Measurements from ENCODE around the gene GAS7.

GRCh38 chr17:10141436-10141835 lies 57.0 kb downstream of the GAS7 start:
- TF ChIP-seq CTCF (IDR thresholded peaks at IDR 0.05; ENCODE audit: insufficient read depth, low read length) = no peak
- no peak for TF ChIP-seq POLR2AphosphoS5 (IDR thresholded peaks at IDR 0.05; ENCODE audit: low read depth)
- TF ChIP-seq SPI1 (IDR thresholded peaks at IDR 0.05; ENCODE audit: borderline replicate concordance, low read depth) = no peak
- TF ChIP-seq REST (IDR thresholded peaks at IDR 0.05; ENCODE audit: insufficient replicate concordance, low read depth) = no peak
